NB4 (cell line): ENCODE measurements around the gene DAAM1.
A peak's percentile ranks its signal among the peaks of the same experiment; 100 is the strongest.

ENCODE experiments used
- DNase-seq: peaks from one replicate; pipeline ENCODE4 v3.0.0; 2010; ENCODE audit warnings: low read depth
- H3K4me3 ChIP-seq: one replicate; pipeline ENCODE4 v1.5.1; 2011; ENCODE audit warnings: mild to moderate bottlenecking, low read depth, low read length, moderate library complexity
- CTCF ChIP-seq: IDR thresholded peaks from one replicate; pipeline ENCODE4 v1.5.1; 2012; ENCODE audit warnings: low read depth, low read length
- MYC ChIP-seq: IDR thresholded peaks from 2 replicates; pipeline ENCODE4 v1.6.1; 2011; ENCODE audit warnings: low read depth, low read length
- POLR2A ChIP-seq: IDR thresholded peaks from 2 replicates; pipeline ENCODE4 v1.6.1; 2011; ENCODE audit warnings: mild to moderate bottlenecking; ENCODE audit not compliant: insufficient read length; ENCODE audit errors: extremely low read depth
- TF ChIP-seq, protein P1 (sequence below): IDR thresholded peaks from 2 replicates; pipeline ENCODE4 v1.6.1; 2011; ENCODE audit warnings: low read depth, low read length

The DAAM1 gene

GRCh38 chr14:59333668-59334067 lies 145.2 kb downstream of the DAAM1 start:
- TF ChIP-seq MYC (no peak), CTCF (no peak), POLR2A (no peak)
- TF ChIP-seq, protein P1, sequence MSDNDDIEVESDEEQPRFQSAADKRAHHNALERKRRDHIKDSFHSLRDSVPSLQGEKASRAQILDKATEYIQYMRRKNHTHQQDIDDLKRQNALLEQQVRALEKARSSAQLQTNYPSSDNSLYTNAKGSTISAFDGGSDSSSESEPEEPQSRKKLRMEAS = no peak
- H3K4me3 ChIP-seq = no peak overlapping the region
- peak; percentile 18 for DNase-seq

GRCh38 chr14:59334253-59334652 lies 145.8 kb downstream of the DAAM1 start:
- no peak for TF ChIP-seq CTCF
- TF ChIP-seq POLR2A = no peak
- TF ChIP-seq, protein P1 = no peak
- H3K4me3 ChIP-seq = no peak overlapping the region
- DNase-seq = no peak

DNA sequence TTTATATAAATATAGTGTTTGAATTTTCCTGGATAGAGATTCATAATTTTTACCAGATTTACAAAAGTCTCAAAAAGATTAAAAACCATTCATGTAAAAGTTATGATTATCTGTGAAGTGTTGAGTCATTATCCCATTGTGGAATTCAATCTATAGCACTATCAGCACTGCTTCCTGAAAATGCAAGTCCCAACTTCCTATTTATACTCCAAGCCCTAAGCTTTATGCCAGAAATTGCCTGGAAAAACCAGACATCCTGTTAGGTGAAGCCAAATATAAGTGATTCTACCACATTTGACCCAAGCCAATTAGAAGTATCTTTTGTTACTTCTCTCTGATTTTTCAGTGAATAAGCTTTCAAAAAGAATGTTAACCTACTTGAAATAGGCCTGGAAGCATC lies 147.6 kb downstream of the DAAM1 start:
- TF ChIP-seq CTCF = no peak
- no peak for TF ChIP-seq POLR2A
- TF ChIP-seq, protein P1 = no peak
- no peak for TF ChIP-seq MYC
- no peak overlapping the region for H3K4me3 ChIP-seq
- no peak for DNase-seq

DNA sequence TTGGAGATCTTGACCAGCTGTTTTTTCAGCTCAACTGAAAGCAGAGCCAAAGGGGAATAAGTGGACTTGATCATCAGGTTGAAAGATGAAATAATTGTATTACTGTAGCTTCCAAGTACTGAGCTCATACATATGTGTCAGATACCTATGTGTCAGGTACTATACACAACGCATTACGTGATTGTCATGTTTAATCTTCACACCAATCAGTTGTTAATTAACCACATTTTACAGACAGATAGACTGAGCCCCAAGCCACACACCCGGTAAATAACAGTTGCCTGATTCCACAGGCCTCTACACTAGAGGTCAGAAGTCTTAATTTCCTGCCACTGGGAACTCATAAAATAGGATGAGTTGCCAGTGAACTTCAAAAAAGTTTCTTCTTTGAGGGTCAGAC lies 148.2 kb downstream of the DAAM1 start:
- TF ChIP-seq, protein P1 = no peak
- TF ChIP-seq CTCF = no peak
- TF ChIP-seq POLR2A = no peak
- TF ChIP-seq MYC = no peak
- no peak for DNase-seq
- H3K4me3 ChIP-seq = no peak overlapping the region

- no peak overlapping the region for H3K4me3 ChIP-seq
- TF ChIP-seq CTCF (no peak), MYC (no peak), POLR2A (no peak)
- TF ChIP-seq, protein P1 = no peak
- peak; percentile 23 for DNase-seq
These were observed 148.7 kb downstream of the DAAM1 start for GRCh38 chr14:59337141-59337611.

- H3K4me3 ChIP-seq = no peak overlapping the region
- TF ChIP-seq, protein P1 = no peak
- TF ChIP-seq POLR2A (no peak), CTCF (no peak), MYC (no peak)
- DNase-seq = no peak
These were observed 150.3 kb downstream of the DAAM1 start for GRCh38 chr14:59338761-59339160.
